HEK293T (cell line): Measurements from ENCODE around the gene PCNX1.
"Not testable (repeated sequence)": the region's sequence is repeated elsewhere in the genome, so short reads cannot be mapped to it uniquely, and the experiment has no call there.

ENCODE experiments used
- CTCF ChIA-PET: fragments of 350-600 bp; formaldehyde crosslinking; extraction: SDS; loops from one replicate; lab custom pipeline; 2021; ENCODE audit warnings: antibody characterized with exemption, inconsistent platforms; lab: Yijun Ruan, JAX
- POLR2A ChIA-PET: fragments of 350-600 bp; formaldehyde crosslinking; extraction: SDS; loops from one replicate; lab custom pipeline; 2020; ENCODE audit warnings: antibody characterized with exemption, inconsistent platforms; lab: Yijun Ruan, JAX
- DNase-seq: peaks from one replicate; pipeline ENCODE4 v3.0.0; 2012; ENCODE audit warnings: mixed read lengths; ENCODE audit errors: extremely low spot score
- ARNT ChIP-seq: fragments of 450-650 bp; IDR thresholded peaks from 2 replicates; pipeline ENCODE4 v1.6.1; 2017; ENCODE audit warnings: mild to moderate bottlenecking
- BHLHE40 ChIP-seq: fragments of 450-650 bp; IDR thresholded peaks from 2 replicates; pipeline ENCODE4 v1.6.1; 2016; ENCODE audit warnings: mild to moderate bottlenecking, moderate library complexity, borderline replicate concordance
- CTBP1 ChIP-seq: fragments of 450-650 bp; IDR thresholded peaks from 2 replicates; pipeline ENCODE4 v1.6.1; 2016; ENCODE audit warnings: borderline replicate concordance
- ELF4 ChIP-seq: fragments of 450-650 bp; IDR thresholded peaks from 2 replicates; pipeline ENCODE4 v1.6.1; 2017; ENCODE audit warnings: antibody characterized with exemption
- FOXA1 ChIP-seq: fragments of 450-650 bp; IDR thresholded peaks from 2 replicates; pipeline ENCODE4 v1.6.1; 2016; ENCODE audit warnings: mild to moderate bottlenecking
- FOXK2 ChIP-seq: fragments of 450-650 bp; IDR thresholded peaks from 2 replicates; pipeline ENCODE4 v1.6.1; 2016; ENCODE audit warnings: mild to moderate bottlenecking
- FOXM1 ChIP-seq: fragments of 450-650 bp; IDR thresholded peaks from 2 replicates; pipeline ENCODE4 v1.6.1; 2017; ENCODE audit warnings: mild to moderate bottlenecking, borderline replicate concordance
- HDGF ChIP-seq: fragments of 450-650 bp; IDR thresholded peaks from 2 replicates; pipeline ENCODE4 v1.6.1; 2017; ENCODE audit warnings: antibody characterized with exemption, borderline replicate concordance
- L3MBTL2 ChIP-seq: fragments of 450-650 bp; conservative IDR thresholded peaks from 2 replicates; pipeline ENCODE4 v1.6.1; 2016; ENCODE audit warnings: mild to moderate bottlenecking
- LEF1 ChIP-seq: fragments of 450-650 bp; IDR thresholded peaks from 2 replicates; pipeline ENCODE4 v1.6.1; 2017; ENCODE audit warnings: mild to moderate bottlenecking, borderline replicate concordance
- NFRKB ChIP-seq: fragments of 450-650 bp; IDR thresholded peaks from 2 replicates; pipeline ENCODE4 v1.6.1; 2016; ENCODE audit warnings: mild to moderate bottlenecking, moderate library complexity
- PKNOX1 ChIP-seq: fragments of 450-650 bp; IDR thresholded peaks from 2 replicates; pipeline ENCODE4 v1.6.1; 2016
- SP1 ChIP-seq: fragments of 450-650 bp; IDR thresholded peaks from 2 replicates; pipeline ENCODE4 v1.6.1; 2017
- SUZ12 ChIP-seq: fragments of 450-650 bp; IDR thresholded peaks from 2 replicates; pipeline ENCODE4 v1.6.1; 2016; ENCODE audit warnings: mild to moderate bottlenecking
- TARDBP ChIP-seq: fragments of 450-650 bp; IDR thresholded peaks from 2 replicates; pipeline ENCODE4 v1.6.1; 2016
- ZNF384 ChIP-seq: fragments of 450-650 bp; IDR thresholded peaks from 2 replicates; pipeline ENCODE4 v1.6.1; 2016

Gene PCNX1

DNA sequence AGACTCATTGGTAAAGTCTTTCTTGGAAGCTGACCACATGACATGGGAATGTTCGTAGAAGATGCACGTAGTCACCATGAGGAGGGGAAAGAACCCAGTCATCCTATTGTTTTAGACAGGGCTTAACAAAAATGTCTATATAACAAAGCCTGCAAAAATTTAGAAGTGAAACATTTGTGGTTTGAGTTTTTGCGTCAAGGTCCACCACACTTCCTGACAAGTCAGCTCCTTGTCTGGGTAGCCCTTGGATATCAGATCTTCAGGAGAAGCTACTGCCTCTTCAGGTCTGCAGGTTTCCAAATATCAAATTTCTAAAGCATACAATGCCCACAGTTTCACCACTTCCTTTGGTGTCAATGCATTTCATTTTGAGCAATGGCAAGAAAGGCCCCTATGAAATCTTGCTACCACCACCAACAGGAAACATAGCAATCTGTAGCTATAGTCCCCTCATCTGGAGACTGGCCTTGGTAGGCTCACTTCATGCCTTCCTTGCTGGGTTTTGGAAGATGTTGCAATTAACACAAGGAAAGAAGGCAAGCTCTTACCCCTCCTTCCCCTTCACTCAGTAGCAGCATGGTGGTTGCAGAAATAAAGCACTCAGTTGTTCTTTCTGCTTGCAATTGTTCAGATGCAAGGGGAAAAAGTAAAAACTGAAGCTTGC, 235.2 kb downstream of the PCNX1 start:
- no peak for TF ChIP-seq BHLHE40
- no peak for TF ChIP-seq HDGF
- ChIA-PET POLR2A (no interaction called here), CTCF (interaction anchor here (0.5 to 1.9 kb wide), 3 partner anchors 214 to 1291 kb away, joined by 5 to 8 read pairs (median 8); no protein-coding TSS in a partner anchor)
- DNase-seq, result no peak

DNA sequence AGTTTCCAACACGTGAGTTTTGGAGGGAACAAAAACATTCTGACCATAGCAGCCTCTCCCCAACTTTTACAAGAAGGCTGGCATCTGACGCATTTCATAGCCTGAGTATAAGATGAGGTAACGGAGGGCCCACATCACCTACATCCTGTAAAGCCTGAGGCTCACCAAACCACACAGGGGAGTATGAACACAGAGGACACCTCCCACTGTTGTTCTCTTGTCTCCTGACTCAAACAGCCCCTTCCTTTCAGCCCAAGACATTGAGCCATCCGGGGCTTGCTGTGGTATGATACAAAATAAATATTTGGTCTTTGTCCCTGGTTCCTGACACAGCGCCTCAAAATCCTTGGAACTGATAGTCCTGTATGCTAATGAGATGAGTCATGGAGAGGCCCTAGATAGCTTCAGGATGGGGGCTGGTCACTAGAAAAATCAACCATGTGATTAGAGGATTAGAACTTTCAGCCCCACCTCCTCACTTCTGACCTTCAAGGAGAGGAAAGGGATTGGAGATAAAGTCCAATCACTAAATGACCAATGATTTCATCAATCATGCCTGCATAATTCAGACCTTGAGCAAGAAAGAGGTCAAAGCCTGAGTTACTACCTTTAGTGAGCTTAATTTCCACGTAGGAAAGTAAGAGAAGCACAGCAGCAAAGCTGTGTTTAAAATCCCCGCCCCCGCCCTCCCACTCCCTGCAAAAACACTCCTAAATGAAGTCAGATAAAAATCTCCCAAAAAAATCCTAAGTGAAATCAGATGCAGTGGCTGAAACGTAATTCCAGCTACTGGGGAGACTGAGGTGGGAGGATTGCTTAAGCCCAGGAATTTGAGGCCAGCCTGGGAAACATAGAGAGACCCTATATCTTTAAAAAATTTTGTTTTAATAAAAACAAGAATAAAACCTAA, 236.4 kb downstream of the PCNX1 start:
- ChIA-PET CTCF (interaction anchor here (1.8 to 1.9 kb wide), 1 partner anchor 609 kb away, joined by 8 read pairs; no protein-coding TSS in a partner anchor), POLR2A (no interaction called here)
- no peak for DNase-seq

GRCh38 chr14:71147335-71147734, 240.1 kb downstream of the PCNX1 start:
- CTCF ChIA-PET, result not testable (repeated sequence)

More for the DNA sequence above, 236.4 kb downstream of the PCNX1 start:
- TF ChIP-seq LEF1 (no peak), PKNOX1 (no peak), ZNF384 (no peak), FOXA1 (no peak), BHLHE40 (no peak), NFRKB (no peak), FOXM1 (no peak), FOXK2 (no peak), ELF4 (no peak), CTBP1 (no peak), TARDBP (no peak), SUZ12 (no peak), SP1 (no peak), HDGF (no peak), ARNT (no peak), L3MBTL2 (no peak)

DNA sequence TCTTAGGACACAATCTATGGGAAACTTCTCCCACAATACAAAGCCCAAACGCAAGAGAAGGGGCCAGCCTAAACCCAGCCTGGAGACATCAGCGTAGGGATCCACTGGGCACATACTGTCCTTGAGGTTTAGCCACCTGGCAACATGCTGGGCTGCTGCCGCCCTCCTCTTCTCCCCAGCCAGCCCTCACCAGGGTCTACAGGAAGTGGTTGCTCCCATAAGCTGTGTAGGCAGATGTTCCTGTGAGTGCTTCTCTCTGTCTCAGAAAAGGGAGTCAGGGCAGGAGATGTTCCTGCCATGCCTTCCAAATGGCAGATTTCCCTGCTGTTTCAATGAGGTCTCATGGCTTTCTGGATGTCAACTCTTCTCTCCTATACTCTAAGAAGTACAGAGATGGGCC, 241.4 kb downstream of the PCNX1 start:
- TF ChIP-seq L3MBTL2, result no peak
- no peak for TF ChIP-seq FOXA1
- TF ChIP-seq CTBP1, result no peak
- no peak for TF ChIP-seq HDGF
- no peak for TF ChIP-seq LEF1
- TF ChIP-seq ARNT, result no peak
- no peak for DNase-seq
- ChIA-PET POLR2A (no interaction called here), CTCF (no interaction called here)

More at GRCh38 chr14:71147335-71147734, 240.1 kb downstream of the PCNX1 start:
- DNase-seq, POLR2A ChIA-PET: not testable (repeated sequence)

GRCh38 chr14:71150737-71151136, 243.5 kb downstream of the PCNX1 start:
- ChIA-PET POLR2A (no interaction called here), CTCF (no interaction called here)
- TF ChIP-seq L3MBTL2, result no peak
- no peak for DNase-seq

GRCh38 chr14:71155743-71156142, 248.5 kb downstream of the PCNX1 start:
- TF ChIP-seq PKNOX1 (no peak), CTBP1 (no peak), ZNF384 (no peak), BHLHE40 (no peak), HDGF (no peak), SP1 (no peak), NFRKB (no peak)
- ChIA-PET POLR2A (no interaction called here), CTCF (no interaction called here)
- no peak for DNase-seq

- POLR2A ChIA-PET, result no interaction called here
- CTCF ChIA-PET, result interaction anchor here (1.2 kb wide), 1 partner anchor 60 kb away, joined by 4 read pairs; no protein-coding TSS in a partner anchor
- TF ChIP-seq BHLHE40, result no peak
- DNase-seq, result no peak
Observed at GRCh38 chr14:71163050-71163841, 256.0 kb downstream of the PCNX1 start.
